Measurements from ENCODE around the gene MT1F.

MT1F gene

DNA sequence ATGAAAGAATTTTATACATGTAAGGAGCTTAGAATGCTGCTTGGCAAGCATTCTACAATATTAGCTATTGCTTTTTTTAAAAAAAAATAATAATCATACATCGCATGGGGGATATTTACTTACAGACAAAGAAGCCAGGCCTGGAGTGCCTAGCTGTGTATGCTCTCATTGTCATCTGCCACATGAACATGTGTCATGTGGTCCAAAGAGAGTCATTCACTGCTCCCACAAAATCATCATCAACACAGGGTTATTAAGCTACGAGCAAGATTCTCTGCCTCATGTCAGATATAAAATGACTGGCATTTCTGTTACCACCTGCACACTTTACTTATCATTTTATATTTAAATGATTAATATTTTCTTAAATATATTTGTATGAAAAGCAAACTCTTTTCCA lies 34.1 kb upstream of the MT1F start:
- no CpG with 5 or more reads among the region's 2 CpGs for WGBS (ENCODE audit: extremely low coverage, insufficient coverage, insufficient read length)
- Histone ChIP-seq H3K18ac (ENCODE audit: low read length) (no peak overlapping the region), H3K9ac (ENCODE audit: low read length) (no peak overlapping the region), H3K4me1 (ENCODE audit: control insufficient read depth in 1 of 2, insufficient read depth in 2 of 2, low read length in 2 of 2) (peaks cover 9 to 14% of the 10 kb centered on the region in 2 experiments), H3K23ac (ENCODE audit: low read length) (no peak overlapping the region), H3K9me3 (ENCODE audit: insufficient read depth, low read depth, low read length) (peaks cover 13% of the 10 kb centered on the region), H4K91ac (ENCODE audit: low read depth, low read length) (no peak overlapping the region), H3K36me3 (ENCODE audit: control insufficient read depth in 1 of 2, insufficient read depth in 2 of 2, low read length in 2 of 2) (no peaks in the 10 kb centered on the region), H4K12ac (ENCODE audit: low read depth, low read length) (no peak overlapping the region), H3K79me2 (ENCODE audit: control insufficient read depth, insufficient read depth, low read length, poor library complexity) (no peaks in the 10 kb centered on the region), H2BK120ac (ENCODE audit: insufficient read depth, low read length, poor library complexity) (no peak overlapping the region), H3K4me2 (ENCODE audit: low read length) (no peak overlapping the region), H4K8ac (ENCODE audit: low read depth, low read length) (no peak overlapping the region), H3K4ac (ENCODE audit: low read depth, low read length) (no peak overlapping the region), H2AK5ac (ENCODE audit: low read length) (no peak overlapping the region), H3K27ac (ENCODE audit: low read depth, low read length) (no peak overlapping the region), H3K14ac (ENCODE audit: low read length) (no peak overlapping the region), H3K4me3 (ENCODE audit: low read depth, low read length) (no peak overlapping the region), H2BK12ac (ENCODE audit: low read length) (no peak overlapping the region), H3K27me3 (ENCODE audit: insufficient read depth, low read length) (peaks cover 23% of the 10 kb centered on the region), H2BK5ac (ENCODE audit: low read depth, low read length, poor library complexity) (no peak overlapping the region), H3K79me1 (ENCODE audit: low read length) (peaks cover 1% of the 10 kb centered on the region), H2AFZ (ENCODE audit: insufficient read depth, low read length, poor library complexity) (no peak overlapping the region)
- no peak for DNase-seq

DNA sequence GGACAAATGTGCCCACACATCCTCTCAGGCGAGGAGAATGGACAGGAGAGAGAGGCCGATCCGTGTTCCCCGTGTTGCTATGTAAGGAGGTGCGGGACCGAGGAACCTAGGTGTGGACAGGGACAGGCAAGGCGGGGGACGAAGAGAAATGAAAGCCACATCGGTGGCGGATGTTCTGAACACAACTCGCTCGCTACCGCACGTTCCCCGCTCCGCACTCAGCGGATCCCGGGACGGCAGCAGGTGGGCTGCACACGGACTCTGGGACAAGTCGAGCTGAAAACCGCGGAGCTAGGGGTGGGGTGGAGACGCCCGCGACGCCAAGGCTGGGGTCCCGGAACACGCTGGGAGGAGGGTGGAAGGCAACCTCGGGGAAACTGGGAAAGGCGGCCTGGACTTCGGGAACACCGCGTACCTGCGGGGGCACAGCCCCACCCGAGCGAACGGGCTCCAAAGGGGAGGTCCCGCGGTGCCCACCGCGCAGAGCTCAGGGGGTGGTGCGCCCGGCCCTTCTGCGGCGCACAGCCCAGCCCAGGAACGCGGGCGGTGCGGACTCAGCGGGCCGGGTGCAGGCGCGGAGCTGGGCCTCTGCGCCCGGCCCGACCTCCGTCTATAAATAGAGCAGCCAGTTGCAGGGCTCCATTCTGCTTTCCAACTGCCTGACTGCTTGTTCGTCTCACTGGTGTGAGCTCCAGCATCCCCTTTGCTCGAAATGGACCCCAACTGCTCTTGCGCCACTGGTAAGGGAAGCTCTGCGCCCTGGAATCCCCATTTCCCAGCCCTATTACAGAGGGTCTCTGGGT lies 32.4 kb upstream of the MT1F start, which contains the start of gene MT1E:
Gene MT1E, plus strand, starts transcription at position 642 of the 803 bp plus-strand sequence. Its CDS starts 71 bp downstream, at position 713.
- H4K12ac ChIP-seq (ENCODE audit: low read depth, low read length): no peak within 1 kb of the TSS
- H2AK5ac ChIP-seq (ENCODE audit: low read length): no peak within 1 kb of the TSS
- no peak within 1 kb of the TSS for H3K27ac ChIP-seq (ENCODE audit: low read depth, low read length)
- H3K14ac ChIP-seq (ENCODE audit: low read length): no peak within 1 kb of the TSS
- no peak within 1 kb of the TSS for H3K23ac ChIP-seq (ENCODE audit: low read length)
- peak within 1 kb of the TSS; percentile 63 for H3K4me3 ChIP-seq (ENCODE audit: low read depth, low read length)
- H4K8ac ChIP-seq (ENCODE audit: low read depth, low read length): peak within 1 kb of the TSS; percentile 17
- H3K4me2 ChIP-seq (ENCODE audit: low read length): peak within 1 kb of the TSS; percentile 79
- H3K4ac ChIP-seq (ENCODE audit: low read depth, low read length): no peak within 1 kb of the TSS
- H2BK5ac ChIP-seq (ENCODE audit: low read depth, low read length, poor library complexity): no peak within 1 kb of the TSS
- peaks cover 19% of the 10 kb centered on the region for H3K27me3 ChIP-seq (ENCODE audit: insufficient read depth, low read length)
- H3K4me1 ChIP-seq (ENCODE audit: control insufficient read depth in 1 of 2, insufficient read depth in 2 of 2, low read length in 2 of 2): peaks cover 12 to 20% of the 10 kb centered on the region in 2 experiments
- no peak within 1 kb of the TSS for H4K91ac ChIP-seq (ENCODE audit: low read depth, low read length)
- H2AFZ ChIP-seq (ENCODE audit: insufficient read depth, low read length, poor library complexity): peak within 1 kb of the TSS; percentile 14
- no peak within 1 kb of the TSS for H2BK120ac ChIP-seq (ENCODE audit: insufficient read depth, low read length, poor library complexity)
- peaks cover 10% of the 10 kb centered on the region for H3K9me3 ChIP-seq (ENCODE audit: insufficient read depth, low read depth, low read length)
- WGBS (ENCODE audit: extremely low coverage, insufficient coverage, insufficient read length): no CpG with 5 or more reads among the region's 62 CpGs
- peak; percentile 57 to 88 for DNase-seq
- H2BK12ac ChIP-seq (ENCODE audit: low read length): no peak within 1 kb of the TSS
- no peaks in the 10 kb centered on the region for H3K79me2 ChIP-seq (ENCODE audit: control insufficient read depth, insufficient read depth, low read length, poor library complexity)
- H3K9ac ChIP-seq (ENCODE audit: low read length): no peak within 1 kb of the TSS
- no peaks in the 10 kb centered on the region for H3K36me3 ChIP-seq (ENCODE audit: control insufficient read depth in 1 of 2, insufficient read depth in 2 of 2, low read length in 2 of 2)
- peaks cover 1% of the 10 kb centered on the region for H3K79me1 ChIP-seq (ENCODE audit: low read length)
- no peak within 1 kb of the TSS for H3K18ac ChIP-seq (ENCODE audit: low read length)

DNA sequence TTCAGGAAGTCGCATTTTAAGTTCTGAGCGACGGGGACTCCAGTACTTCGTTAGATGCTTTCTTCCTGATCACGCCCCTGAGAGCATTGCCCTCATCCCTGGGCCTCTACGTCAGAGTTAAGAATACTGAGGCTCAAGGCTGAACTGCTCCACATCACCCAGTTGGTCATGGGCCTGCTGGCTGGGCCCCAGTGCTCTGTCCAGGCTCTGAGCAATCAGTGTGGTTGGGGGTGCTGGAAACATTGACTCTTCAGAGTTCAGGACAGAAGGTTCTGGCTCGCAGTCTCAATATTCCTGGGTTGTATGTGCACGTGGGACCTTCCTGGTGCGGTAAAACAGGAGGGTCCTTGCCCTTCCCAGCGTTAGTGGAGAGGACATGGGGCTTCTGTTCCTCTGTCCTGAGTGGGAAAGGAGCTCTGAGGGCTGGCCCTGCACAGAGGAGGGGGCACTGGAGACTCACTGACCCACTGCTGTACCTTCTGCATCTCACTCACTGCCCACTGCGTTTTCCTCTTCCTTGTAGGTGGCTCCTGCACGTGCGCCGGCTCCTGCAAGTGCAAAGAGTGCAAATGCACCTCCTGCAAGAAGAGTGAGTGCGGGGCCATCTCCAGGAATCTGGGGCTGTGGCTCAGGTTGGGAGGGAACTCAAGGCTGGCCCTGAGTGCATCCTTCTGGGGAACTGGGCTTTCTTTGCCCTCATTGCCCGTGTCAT lies 31.7 kb upstream of the MT1F start:
- no peak overlapping the region for H3K23ac ChIP-seq (ENCODE audit: low read length)
- peaks cover 10% of the 10 kb centered on the region for H3K9me3 ChIP-seq (ENCODE audit: insufficient read depth, low read depth, low read length)
- H4K91ac ChIP-seq (ENCODE audit: low read depth, low read length): no peak overlapping the region
- no peak overlapping the region for H2BK5ac ChIP-seq (ENCODE audit: low read depth, low read length, poor library complexity)
- H3K36me3 ChIP-seq (ENCODE audit: control insufficient read depth in 1 of 2, insufficient read depth in 2 of 2, low read length in 2 of 2): no peaks in the 10 kb centered on the region
- H4K8ac ChIP-seq (ENCODE audit: low read depth, low read length): peak overlapping the region; percentile 17
- no peak for DNase-seq
- H3K4me2 ChIP-seq (ENCODE audit: low read length): peak overlapping the region; percentile 79
- WGBS (ENCODE audit: extremely low coverage, insufficient coverage, insufficient read length): no CpG with 5 or more reads among the region's 16 CpGs
- H3K79me2 ChIP-seq (ENCODE audit: control insufficient read depth, insufficient read depth, low read length, poor library complexity): no peaks in the 10 kb centered on the region
- H2BK12ac ChIP-seq (ENCODE audit: low read length): no peak overlapping the region
- H2AK5ac ChIP-seq (ENCODE audit: low read length): no peak overlapping the region
- H3K27me3 ChIP-seq (ENCODE audit: insufficient read depth, low read length): peaks cover 23% of the 10 kb centered on the region
- no peak overlapping the region for H2BK120ac ChIP-seq (ENCODE audit: insufficient read depth, low read length, poor library complexity)
- H3K4me1 ChIP-seq (ENCODE audit: control insufficient read depth in 1 of 2, insufficient read depth in 2 of 2, low read length in 2 of 2): peaks cover 12 to 20% of the 10 kb centered on the region in 2 experiments
- no peak overlapping the region for H3K14ac ChIP-seq (ENCODE audit: low read length)
- peaks cover 1% of the 10 kb centered on the region for H3K79me1 ChIP-seq (ENCODE audit: low read length)
- H4K12ac ChIP-seq (ENCODE audit: low read depth, low read length): no peak overlapping the region
- H3K9ac ChIP-seq (ENCODE audit: low read length): no peak overlapping the region
- no peak overlapping the region for H3K27ac ChIP-seq (ENCODE audit: low read depth, low read length)
- H3K4me3 ChIP-seq (ENCODE audit: low read depth, low read length): no peak overlapping the region
- no peak overlapping the region for H3K18ac ChIP-seq (ENCODE audit: low read length)
- H3K4ac ChIP-seq (ENCODE audit: low read depth, low read length): no peak overlapping the region
- no peak overlapping the region for H2AFZ ChIP-seq (ENCODE audit: insufficient read depth, low read length, poor library complexity)

DNA sequence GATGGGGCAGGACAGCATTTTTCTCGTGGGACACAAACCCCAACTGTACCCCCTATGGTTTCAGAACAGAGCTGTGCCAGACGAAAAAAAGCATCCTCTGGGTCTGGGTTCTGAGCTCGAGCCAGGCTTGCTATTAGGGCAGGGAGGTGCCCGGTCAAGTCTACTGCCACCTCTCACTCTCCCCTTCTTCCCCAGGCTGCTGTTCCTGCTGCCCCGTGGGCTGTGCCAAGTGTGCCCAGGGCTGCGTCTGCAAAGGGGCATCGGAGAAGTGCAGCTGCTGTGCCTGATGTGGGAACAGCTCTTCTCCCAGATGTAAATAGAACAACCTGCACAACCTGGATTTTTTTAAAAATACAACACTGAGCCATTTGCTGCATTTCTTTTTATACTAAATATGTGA lies 31.1 kb upstream of the MT1F start:
- Histone ChIP-seq H3K79me1 (ENCODE audit: low read length) (peaks cover 1% of the 10 kb centered on the region), H3K36me3 (ENCODE audit: control insufficient read depth in 1 of 2, insufficient read depth in 2 of 2, low read length in 2 of 2) (no peaks in the 10 kb centered on the region), H2BK5ac (ENCODE audit: low read depth, low read length, poor library complexity) (no peak overlapping the region), H3K18ac (ENCODE audit: low read length) (no peak overlapping the region), H4K12ac (ENCODE audit: low read depth, low read length) (no peak overlapping the region), H2BK12ac (ENCODE audit: low read length) (no peak overlapping the region), H3K4me2 (ENCODE audit: low read length) (no peak overlapping the region), H3K9me3 (ENCODE audit: insufficient read depth, low read depth, low read length) (peaks cover 11% of the 10 kb centered on the region), H2AK5ac (ENCODE audit: low read length) (no peak overlapping the region), H4K91ac (ENCODE audit: low read depth, low read length) (no peak overlapping the region), H3K4me1 (ENCODE audit: control insufficient read depth in 1 of 2, insufficient read depth in 2 of 2, low read length in 2 of 2) (peaks cover 12 to 20% of the 10 kb centered on the region in 2 experiments), H3K4me3 (ENCODE audit: low read depth, low read length) (no peak overlapping the region), H3K27ac (ENCODE audit: low read depth, low read length) (no peak overlapping the region), H3K23ac (ENCODE audit: low read length) (no peak overlapping the region), H3K79me2 (ENCODE audit: control insufficient read depth, insufficient read depth, low read length, poor library complexity) (no peaks in the 10 kb centered on the region), H4K8ac (ENCODE audit: low read depth, low read length) (no peak overlapping the region), H3K14ac (ENCODE audit: low read length) (no peak overlapping the region), H2AFZ (ENCODE audit: insufficient read depth, low read length, poor library complexity) (no peak overlapping the region), H3K4ac (ENCODE audit: low read depth, low read length) (no peak overlapping the region), H2BK120ac (ENCODE audit: insufficient read depth, low read length, poor library complexity) (no peak overlapping the region), H3K27me3 (ENCODE audit: insufficient read depth, low read length) (peaks cover 29% of the 10 kb centered on the region), H3K9ac (ENCODE audit: low read length) (no peak overlapping the region)
- DNase-seq: no peak
- no CpG with 5 or more reads among the region's 7 CpGs for WGBS (ENCODE audit: extremely low coverage, insufficient coverage, insufficient read length)
